ENCODE results near the gene ATP6AP1. TPM values are rescaled to one million over a fixed set of nuclear protein-coding genes. Genes with fewer than 3 reads are reported as not detected.
A peak's percentile ranks its signal among the peaks of the same experiment; 100 is the strongest.

ATP6AP1 gene
- total RNA-seq, 3 donors from 2014 or later (not counting 1 experiment from before 2014, with no cell fraction given): 62.4 to 71.7 (median 65.9) TPM

DNA sequence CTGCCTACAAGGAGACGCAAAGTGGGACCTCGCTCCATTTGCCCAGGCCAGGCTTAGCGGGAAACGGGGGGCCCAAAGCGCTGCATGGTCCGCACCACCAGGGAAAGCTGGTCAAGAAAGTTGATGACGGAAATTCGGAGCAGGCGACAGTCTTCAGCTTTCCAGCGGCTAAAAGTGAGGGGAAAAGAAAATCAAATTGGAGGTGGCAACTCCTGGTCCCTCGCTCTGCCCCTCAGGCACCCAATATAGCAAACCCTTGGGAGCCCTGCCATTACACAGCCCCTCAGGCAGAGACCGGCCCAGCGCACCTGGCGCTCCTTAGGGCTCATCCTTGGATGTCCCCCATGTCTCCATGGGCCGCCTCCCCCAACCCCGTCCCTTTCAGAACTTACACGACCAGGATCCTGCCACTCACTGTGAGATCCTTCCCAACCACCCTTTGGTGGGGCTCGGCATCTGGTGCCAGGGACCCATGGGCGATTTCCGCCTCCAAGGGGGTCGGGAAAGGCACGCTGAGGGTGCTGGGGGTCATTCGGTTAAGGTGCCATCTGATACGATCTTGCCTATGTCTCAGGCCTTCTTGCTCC lies 49.5 kb downstream of the ATP6AP1 start:
- Mint-ChIP-seq H3K4me3 (peak overlapping the region; percentile 81), H3K9me3 (no peaks in the 10 kb centered on the region), H3K27ac (peak overlapping the region; percentile 90 to 92), H3K4me1 (peaks cover 0 to 8% of the 10 kb centered on the region in 2 donors), H3K36me3 (no peaks in the 10 kb centered on the region), H3K27me3 (ENCODE audit: low read depth in 2 of 2) (no peaks in the 10 kb centered on the region)
- intact Hi-C loops (cut with micrococcal nuclease): loop anchor here (5.0 kb wide), 1 partner anchor 51 kb away; the partner anchor contains the start of gene ATP6AP1
- no peak for ATAC-seq
- Histone ChIP-seq H3K27ac (ENCODE audit: low read length) (peak overlapping the region; percentile 67), H3K36me3 (ENCODE audit: control insufficient read depth, insufficient read depth, low read length) (no peaks in the 10 kb centered on the region), H3K9me3 (ENCODE audit: control insufficient read depth, insufficient read depth, low read length) (no peaks in the 10 kb centered on the region), H3K27me3 (ENCODE audit: control insufficient read depth, insufficient read depth, low read length) (no peaks in the 10 kb centered on the region), H3K4me3 (ENCODE audit: low read length) (peak overlapping the region; percentile 46), H3K4me1 (ENCODE audit: control insufficient read depth, insufficient read depth, low read length) (peaks cover 19% of the 10 kb centered on the region)
- WGBS (ENCODE audit: insufficient coverage): 66% methylated on average over 20 of the region's 24 CpGs
- TF ChIP-seq, protein P1, sequence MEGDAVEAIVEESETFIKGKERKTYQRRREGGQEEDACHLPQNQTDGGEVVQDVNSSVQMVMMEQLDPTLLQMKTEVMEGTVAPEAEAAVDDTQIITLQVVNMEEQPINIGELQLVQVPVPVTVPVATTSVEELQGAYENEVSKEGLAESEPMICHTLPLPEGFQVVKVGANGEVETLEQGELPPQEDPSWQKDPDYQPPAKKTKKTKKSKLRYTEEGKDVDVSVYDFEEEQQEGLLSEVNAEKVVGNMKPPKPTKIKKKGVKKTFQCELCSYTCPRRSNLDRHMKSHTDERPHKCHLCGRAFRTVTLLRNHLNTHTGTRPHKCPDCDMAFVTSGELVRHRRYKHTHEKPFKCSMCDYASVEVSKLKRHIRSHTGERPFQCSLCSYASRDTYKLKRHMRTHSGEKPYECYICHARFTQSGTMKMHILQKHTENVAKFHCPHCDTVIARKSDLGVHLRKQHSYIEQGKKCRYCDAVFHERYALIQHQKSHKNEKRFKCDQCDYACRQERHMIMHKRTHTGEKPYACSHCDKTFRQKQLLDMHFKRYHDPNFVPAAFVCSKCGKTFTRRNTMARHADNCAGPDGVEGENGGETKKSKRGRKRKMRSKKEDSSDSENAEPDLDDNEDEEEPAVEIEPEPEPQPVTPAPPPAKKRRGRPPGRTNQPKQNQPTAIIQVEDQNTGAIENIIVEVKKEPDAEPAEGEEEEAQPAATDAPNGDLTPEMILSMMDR (IDR thresholded peaks at IDR 0.05): no peak
- DNase-seq: no peak

DNA sequence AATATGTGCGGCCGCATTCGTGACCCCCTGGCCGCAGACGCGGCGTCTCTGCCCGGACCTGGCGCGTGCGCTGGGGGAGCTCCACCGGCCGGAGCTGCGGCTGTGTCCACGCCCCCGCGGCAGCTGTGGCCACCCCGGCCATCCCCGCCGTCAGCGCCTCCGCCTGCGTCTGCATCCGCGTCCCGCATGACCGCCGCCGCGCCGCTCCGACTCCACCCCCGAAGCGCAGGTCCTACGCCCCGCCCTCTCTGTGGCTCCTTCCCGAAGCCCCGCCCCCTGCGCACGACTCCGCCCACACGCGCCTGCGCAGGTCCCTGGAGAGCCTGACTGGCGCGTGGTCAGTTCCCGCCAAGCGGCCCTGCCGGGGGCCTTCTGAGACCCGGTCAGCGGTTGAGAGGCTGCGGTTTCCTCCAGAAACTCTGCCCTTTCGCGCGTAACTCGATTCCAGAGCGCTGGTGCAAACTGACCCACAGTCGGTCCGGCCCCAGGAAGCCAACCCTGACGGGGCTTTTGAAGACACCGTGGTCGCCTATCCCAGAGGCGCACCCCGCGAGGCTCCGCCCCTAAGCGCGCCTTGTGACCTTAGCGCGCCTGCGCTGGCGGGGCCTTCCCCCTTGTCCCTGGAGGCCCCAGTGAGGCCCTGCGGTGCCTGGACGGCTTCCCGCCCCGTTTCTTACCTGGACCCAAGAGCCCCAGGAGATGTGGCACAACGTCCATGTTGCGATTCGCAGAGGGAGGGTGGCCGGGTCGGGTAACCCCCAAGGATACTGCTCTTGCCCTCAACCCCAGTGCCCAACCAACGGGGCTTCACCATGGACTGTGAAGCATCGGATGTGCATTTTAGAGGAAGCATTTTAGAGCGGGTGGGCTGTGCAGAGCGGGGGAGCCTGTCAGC lies 50.5 kb downstream of the ATP6AP1 start, which contains the start of gene LAGE3:
TSS of gene LAGE3 (minus strand) at position 554 of the 895 bp plus-strand sequence. CDS start at position 188, 366 bp downstream.
- Mint-ChIP-seq H3K36me3 (no peaks in the 10 kb centered on the region), H3K27me3 (ENCODE audit: low read depth in 2 of 2) (no peaks in the 10 kb centered on the region), H3K4me3 (peak within 1 kb of the TSS; percentile 81), H3K9me3 (no peaks in the 10 kb centered on the region), H3K4me1 (peaks cover 0 to 12% of the 10 kb centered on the region in 2 donors), H3K27ac (peak within 1 kb of the TSS; percentile 90 to 92)
- 0% methylated on average over 82 of the region's 85 CpGs for WGBS (ENCODE audit: insufficient coverage)
- H3K27ac ChIP-seq (ENCODE audit: low read length): peak within 1 kb of the TSS; percentile 75
- TF ChIP-seq, protein P1 (IDR thresholded peaks at IDR 0.05): no peak
- ATAC-seq: peak; percentile 86 to 97 (median 92)
- H3K36me3 ChIP-seq (ENCODE audit: control insufficient read depth, insufficient read depth, low read length): peaks cover under 1% of the 10 kb centered on the region
- no peaks in the 10 kb centered on the region for H3K9me3 ChIP-seq (ENCODE audit: control insufficient read depth, insufficient read depth, low read length)
- peak; percentile 94 to 97 for DNase-seq
- no peaks in the 10 kb centered on the region for H3K27me3 ChIP-seq (ENCODE audit: control insufficient read depth, insufficient read depth, low read length)
- intact Hi-C loops (cut with micrococcal nuclease): loop anchor here (5.0 kb wide), 1 partner anchor 52 kb away; the partner anchor contains the start of gene ATP6AP1
- peaks cover 19% of the 10 kb centered on the region for H3K4me1 ChIP-seq (ENCODE audit: control insufficient read depth, insufficient read depth, low read length)
- peak within 1 kb of the TSS; percentile 48 for H3K4me3 ChIP-seq (ENCODE audit: low read length)

DNA sequence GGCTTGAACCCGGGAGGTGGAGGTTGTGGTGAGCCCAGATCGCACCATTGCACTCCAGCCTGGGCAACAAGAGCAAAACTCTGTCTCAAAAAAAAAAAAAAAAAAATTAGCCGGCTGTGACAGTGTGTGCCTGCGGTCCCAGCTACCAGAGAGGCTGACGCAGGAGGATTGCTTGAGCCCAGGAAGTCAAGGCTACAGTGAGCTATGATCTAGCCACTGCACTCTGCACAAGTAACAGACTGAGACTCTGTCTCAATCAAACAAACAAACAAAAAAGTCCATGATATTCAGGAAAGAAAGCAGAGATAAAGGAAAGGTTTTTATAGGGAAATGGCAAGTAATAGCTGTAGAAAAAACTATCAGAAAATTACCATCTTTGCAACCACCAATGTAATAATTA lies 52.7 kb downstream of the ATP6AP1 start:
- TF ChIP-seq, protein P1 (IDR thresholded peaks at IDR 0.05): no peak
- H3K9me3 ChIP-seq (ENCODE audit: control insufficient read depth, insufficient read depth, low read length): no peaks in the 10 kb centered on the region
- Mint-ChIP-seq H3K4me1 (peaks cover 0 to 12% of the 10 kb centered on the region in 2 donors), H3K9me3 (no peaks in the 10 kb centered on the region), H3K27me3 (ENCODE audit: low read depth in 2 of 2) (no peaks in the 10 kb centered on the region), H3K36me3 (no peaks in the 10 kb centered on the region), H3K27ac (no peak overlapping the region), H3K4me3 (no peak overlapping the region)
- peaks cover 38% of the 10 kb centered on the region for H3K4me1 ChIP-seq (ENCODE audit: control insufficient read depth, insufficient read depth, low read length)
- H3K27ac ChIP-seq (ENCODE audit: low read length): no peak overlapping the region
- DNase-seq: no peak
- no peak for ATAC-seq
- intact Hi-C loops (cut with micrococcal nuclease): no loop called here
- H3K4me3 ChIP-seq (ENCODE audit: low read length): no peak overlapping the region
- 100% methylated on average over 1 of the region's 5 CpGs for WGBS (ENCODE audit: insufficient coverage)
- peaks cover 13% of the 10 kb centered on the region for H3K36me3 ChIP-seq (ENCODE audit: control insufficient read depth, insufficient read depth, low read length)
- H3K27me3 ChIP-seq (ENCODE audit: control insufficient read depth, insufficient read depth, low read length): no peaks in the 10 kb centered on the region
